Heart left ventricle (tissue), 16 donors: Measurements from ENCODE around the gene BAX. TPM values are rescaled to one million over a fixed set of nuclear protein-coding genes. Genes with fewer than 3 reads are reported as not detected.

Source experiments
- ATAC-seq, 4 donors: fragments of 200-7000 bp; cut with Tn5 transposase; one replicate each; pipeline ENCODE4 v1.9.1; 2020 to 2022; ENCODE audit warnings: moderate library complexity in 4 of 4, mild to moderate bottlenecking in 3 of 4, moderate number of reproducible peaks in 1 of 4
- DNase-seq, 5 donors: peaks; one replicate each; pipeline ENCODE4 v3.0.0-alpha.2; 2020
- H3K27ac ChIP-seq, 12 donors: fragments of 200-600 bp; sonication (generic) in 4 of 12; one replicate each; pipeline versions ENCODE4 v1.5.0 to v1.8.0; 2016 to 2022; ENCODE audit warnings: mild to moderate bottlenecking in 2 of 12
- H3K27me3 ChIP-seq, 9 donors: fragments of 200-600 bp; sonication (generic) in 2 of 9; one replicate each; pipeline versions ENCODE4 v1.5.1 to v1.8.0; 2016 to 2022; ENCODE audit warnings: mild to moderate bottlenecking in 3 of 9
- H3K36me3 ChIP-seq, 9 donors: fragments of 200-600 bp; sonication (generic) in 2 of 9; one replicate each; pipeline versions ENCODE4 v1.5.0 to v1.8.0; 2018 to 2022; ENCODE audit warnings: mild to moderate bottlenecking in 2 of 9
- H3K4me1 ChIP-seq, 12 donors: fragments of 200-600 bp; sonication (generic) in 4 of 12; one replicate each; pipeline versions ENCODE4 v1.5.0 to v1.8.0; 2016 to 2022; ENCODE audit warnings: mild to moderate bottlenecking in 3 of 12
- H3K4me3 ChIP-seq, 12 donors: fragments of 200-600 bp; sonication (generic) in 4 of 12; one replicate each; pipeline versions ENCODE4 v1.5.0 to v1.8.0; 2017 to 2022; ENCODE audit warnings: mild to moderate bottlenecking in 9 of 12, moderate library complexity in 4 of 12
- H3K9me3 ChIP-seq, 12 donors: fragments of 200-600 bp; sonication (generic) in 4 of 12; one replicate each; pipeline versions ENCODE4 v1.5.0 to v1.8.0; 2016 to 2022; ENCODE audit warnings: mild to moderate bottlenecking in 1 of 12
- CTCF ChIP-seq, 12 donors: fragments of 200-600 bp; sonication (generic) in 4 of 12; IDR thresholded peaks; one replicate each; pipeline versions ENCODE4 v1.5.0 to v1.8.0; 2018 to 2022; ENCODE audit warnings: antibody characterized with exemption in 12 of 12, mild to moderate bottlenecking in 5 of 12
- POLR2A ChIP-seq, 2 donors: fragments of 450-650 bp; IDR thresholded peaks; one replicate each; pipeline ENCODE4 v1.6.1; 2017; ENCODE audit warnings: antibody characterized with exemption in 2 of 2, mild to moderate bottlenecking in 2 of 2, moderate library complexity in 2 of 2
- WGBS, 4 donors: extraction: QIAGEN DNeasy Blood & Tissue Kit in 2 of 4; methylation state at CpG; one replicate each; pipeline versions ENCODE4 v1.1.5 to v1.1.7; 2013 to 2018; 5-methylcytosine and 5-hydroxymethylcytosine counted together
- intact Hi-C, 10 donors: fragments of 100-400 bp; cut with DNase I; formaldehyde crosslinking; loops; one replicate each; pipeline versions ENCODE4 v1.11.1 to v1.14.2; 2022
- polyA plus RNA-seq, 2 donors: library from polyadenylated mRNA; stranded (reverse); fragments of 200-250 nt; gene quantifications; one replicate each; pipeline ENCODE4 v1.2.3, GENCODE V29; 2013
- total RNA-seq, 9 donors: library from RNA; depleted of rRNA in 2 of 9; stranded (reverse); fragments of >200 nt in 2 of 9; fragmentation: NEBNext Ultra II Directional in 3 of 9; extraction: Animal tissue kit (Norgen Biotek cat#: 25700) in 3 of 9; gene quantifications; one replicate each; pipeline versions ENCODE4 v1.1.0 to v1.2.4, GENCODE V29; 2016 to 2023
- donor health status: ischemic (EF 13 %, LVEDD 7.1; RV severe dilation, severe dysfunction).
- donor health status: healthy with polysubstance abuse.
- donor health status: DM: no; HTN: yes; CAD: no.
- donor health status: DM: no; HTN: no; CAD: no.
- donor health status: ischemic (EF 25% LVEDD 6.9; RV normal size, moderate dysfunction).
- donor health status: ischemic (EF 25% LVEDD 5.7; RV mildly dilated, moderate dysfunction).
- donor health status: healthy.
- donor health status: DM: yes; HTN: yes; CAD: no.
- donor health status: ischemic (EF 35%, LVEDD 5.7; RV mildly dilated, moderate dysfunction).
- donor health status: nonischemic (EF 11% LVEDD 7.7; RV severe dilation, severe dysfunction).
- donor health status: DM: yes; HTN: yes; CAD: no.
- donor health status: PGD.
- donor health status: ischemic (EF 29% LVEDD 5.4; RV normal size, mild dysfunction).
- donor health status: nonischemic (EF 23%, LVEDD 6.1; RV moderate dilation, normal function).

BAX gene
- total and polyA plus RNA-seq, 11 donors, result 17.9 to 68.4 (median 23.1) TPM

GRCh38 chr19:48910803-48911202 lies 43.9 kb upstream of the BAX start:
- Histone ChIP-seq H3K36me3 (peaks cover 0 to 98% (median 97%) of the 10 kb centered on the region in 9 donors), H3K9me3 (no peaks in the 10 kb centered on the region), H3K27ac (no peak overlapping the region), H3K4me3 (no peak overlapping the region), H3K4me1 (peaks cover 0 to 15% (median 7%) of the 10 kb centered on the region in 12 donors), H3K27me3 (no peaks in the 10 kb centered on the region)
- DNase-seq (no peak), ATAC-seq (no peak)
- TF ChIP-seq POLR2A (IDR thresholded peaks at IDR 0.05), result no peak
- TF ChIP-seq CTCF (IDR thresholded peaks at IDR 0.05), result no peak
- WGBS, 4 donors, result 89 to 95% (median 92%) methylated on average over 2 of the region's 2 CpGs
- intact Hi-C loops, result loop anchor here in 2 of 10 donors (5.0 kb wide), 1 partner anchor 41 kb away; the partner anchor contains the start of gene BAX (in 2 of the 2)

- Histone ChIP-seq H3K9me3 (no peaks in the 10 kb centered on the region), H3K27me3 (no peaks in the 10 kb centered on the region), H3K36me3 (peaks cover 0 to 98% (median 95%) of the 10 kb centered on the region in 9 donors), H3K27ac (no peak overlapping the region), H3K4me3 (no peak overlapping the region), H3K4me1 (peaks cover 0 to 13% (median 7%) of the 10 kb centered on the region in 12 donors)
- no peak for TF ChIP-seq CTCF (IDR thresholded peaks at IDR 0.05)
- no peak for ATAC-seq
- DNase-seq, result no peak
- intact Hi-C loops, result loop anchor here in 2 of 10 donors (5.0 kb wide), 1 partner anchor 39 kb away; the partner anchor contains the start of gene BAX (in 2 of the 2)
- 87 to 93% (median 89%) methylated on average over 9 of the region's 9 CpGs for WGBS, 4 donors
Measured at GRCh38 chr19:48913114-48913889, 41.4 kb upstream of the BAX start.

- DNase-seq (no peak), ATAC-seq (no peak)
- intact Hi-C loops, result loop anchor here in 2 of 10 donors (5.0 kb wide), 1 partner anchor 38 kb away; the partner anchor contains the start of gene BAX (in 2 of the 2)
- Histone ChIP-seq H3K27me3 (no peaks in the 10 kb centered on the region), H3K36me3 (peaks cover 4 to 100% (median 98%) of the 10 kb centered on the region in 9 donors), H3K4me1 (peaks cover 0 to 9% (median 5%) of the 10 kb centered on the region in 12 donors), H3K4me3 (no peak overlapping the region), H3K27ac (no peak overlapping the region), H3K9me3 (no peaks in the 10 kb centered on the region)
- 85 to 96% (median 91%) methylated on average over 8 of the region's 8 CpGs for WGBS, 4 donors
- no peak for TF ChIP-seq CTCF (IDR thresholded peaks at IDR 0.05)
- no peak for TF ChIP-seq POLR2A (IDR thresholded peaks at IDR 0.05)
Measured at GRCh38 chr19:48914181-48914580, 40.5 kb upstream of the BAX start.

- no peak overlapping the region for H3K27ac ChIP-seq
- TF ChIP-seq POLR2A (IDR thresholded peaks at IDR 0.05) (no peak), CTCF (IDR thresholded peaks at IDR 0.05) (no peak)
- 83 to 90% (median 88%) methylated on average over 8 of the region's 8 CpGs for WGBS, 4 donors
- H3K27me3 ChIP-seq, result no peaks in the 10 kb centered on the region
- intact Hi-C loops, result no loop called here
- H3K4me1 ChIP-seq, result no peaks in the 10 kb centered on the region
- no peak overlapping the region for H3K4me3 ChIP-seq
- no peak for DNase-seq
- no peak for ATAC-seq
- H3K9me3 ChIP-seq, result no peaks in the 10 kb centered on the region
- peaks cover 4 to 100% (median 96%) of the 10 kb centered on the region in 9 donors for H3K36me3 ChIP-seq
Measured at GRCh38 chr19:48915757-48916156, 38.9 kb upstream of the BAX start.
